GM12891 (cell line): ENCODE data around the gene WDR20.

Source experiments
- DNase-seq: peaks from one replicate; pipeline ENCODE4 v3.0.0; 2011; ENCODE audit warnings: low spot score; ENCODE audit not compliant: insufficient read length
- FAIRE-seq: peaks from 2 replicates; lab custom pipeline; 2011; peaks lifted over from hg19 to GRCh38; lab: Jason Lieb, UNC
- PAX5 ChIP-seq: IDR thresholded peaks from 2 replicates; pipeline ENCODE4 v1.6.1; 2011; ENCODE audit warnings: low read length, moderate library complexity, mild to moderate bottlenecking; ENCODE audit not compliant: insufficient read depth, severe bottlenecking
- POLR2A ChIP-seq: IDR thresholded peaks from 2 replicates; pipeline ENCODE4 v1.6.1; 2011; ENCODE audit warnings: low read depth, low read length, control low read depth
- POLR2AphosphoS5 ChIP-seq: IDR thresholded peaks from 2 replicates; pipeline ENCODE4 v1.6.1; 2011; ENCODE audit warnings: low read depth, low read length, control low read depth
- POU2F2 ChIP-seq: IDR thresholded peaks from 2 replicates; pipeline ENCODE4 v1.6.1; 2011; ENCODE audit warnings: low read depth, mild to moderate bottlenecking, control low read depth, low read length, moderate library complexity
- SPI1 ChIP-seq: IDR thresholded peaks from 2 replicates; pipeline ENCODE4 v1.6.1; 2011; ENCODE audit warnings: low read depth, low read length, control low read depth
- TAF1 ChIP-seq: IDR thresholded peaks from 2 replicates; pipeline ENCODE4 v1.6.1; 2011; ENCODE audit warnings: low read depth, low read length, control low read depth

Gene WDR20

GRCh38 chr14:102205560-102205959 lies 65.9 kb downstream of the WDR20 start:
- TF ChIP-seq POU2F2 (no peak), POLR2AphosphoS5 (no peak), POLR2A (no peak), TAF1 (no peak), SPI1 (no peak), PAX5 (no peak)
- DNase-seq (no peak), FAIRE-seq (no peak)

GRCh38 chr14:102206918-102207317 lies 67.2 kb downstream of the WDR20 start:
- TF ChIP-seq SPI1: no peak
- FAIRE-seq: no peak

GRCh38 chr14:102207831-102208365 lies 68.2 kb downstream of the WDR20 start:
- TF ChIP-seq SPI1 (no peak), POU2F2 (no peak), POLR2AphosphoS5 (no peak), PAX5 (no peak), TAF1 (no peak), POLR2A (no peak)
- DNase-seq (no peak), FAIRE-seq (no peak)

More at GRCh38 chr14:102206918-102207317, 67.2 kb downstream of the WDR20 start:
- no peak for DNase-seq

- FAIRE-seq (no peak), DNase-seq (no peak)
- TF ChIP-seq PAX5 (no peak), POLR2A (no peak), SPI1 (no peak), POU2F2 (no peak), TAF1 (no peak), POLR2AphosphoS5 (no peak)
These were observed 69.0 kb downstream of the WDR20 start for GRCh38 chr14:102208741-102209140.

- DNase-seq (no peak), FAIRE-seq (no peak)
- TF ChIP-seq POLR2A (no peak), POU2F2 (no peak), PAX5 (no peak), POLR2AphosphoS5 (no peak), SPI1 (no peak), TAF1 (no peak)
These were observed 69.7 kb downstream of the WDR20 start for GRCh38 chr14:102209224-102209966.

GRCh38 chr14:102210421-102211042 lies 70.8 kb downstream of the WDR20 start:
- DNase-seq (no peak), FAIRE-seq (no peak)
- no peak for TF ChIP-seq PAX5
- no peak for TF ChIP-seq POLR2AphosphoS5
- no peak for TF ChIP-seq POLR2A
- TF ChIP-seq TAF1: no peak
- TF ChIP-seq POU2F2: no peak
- no peak for TF ChIP-seq SPI1

GRCh38 chr14:102211240-102211639 lies 71.5 kb downstream of the WDR20 start:
- DNase-seq (no peak), FAIRE-seq (no peak)
- TF ChIP-seq TAF1 (no peak), POU2F2 (no peak), SPI1 (no peak), POLR2AphosphoS5 (no peak), PAX5 (no peak)

GRCh38 chr14:102212356-102212755 lies 72.7 kb downstream of the WDR20 start:
- FAIRE-seq (no peak), DNase-seq (no peak)
- TF ChIP-seq POLR2AphosphoS5: no peak
- no peak for TF ChIP-seq POLR2A

- TF ChIP-seq POLR2AphosphoS5: no peak
- no peak for TF ChIP-seq POLR2A
- no peak for TF ChIP-seq PAX5
- no peak for TF ChIP-seq POU2F2
- TF ChIP-seq TAF1: no peak
- no peak for TF ChIP-seq SPI1
- DNase-seq: no peak
- FAIRE-seq: no peak
These were observed 73.1 kb downstream of the WDR20 start for GRCh38 chr14:102212845-102213244.

GRCh38 chr14:102213470-102213869 lies 73.8 kb downstream of the WDR20 start:
- FAIRE-seq: no peak

More at GRCh38 chr14:102213470-102213869, 73.8 kb downstream of the WDR20 start:
- TF ChIP-seq SPI1: no peak
- no peak for TF ChIP-seq POLR2AphosphoS5
- no peak for TF ChIP-seq TAF1
- no peak for TF ChIP-seq POLR2A
- no peak for TF ChIP-seq PAX5
- TF ChIP-seq POU2F2: no peak
- no peak for DNase-seq
